Fibroblast of lung (primary cell): ENCODE measurements around the gene EREG.

Experiments used
- CTCF ChIP-seq, 2 donors: IDR thresholded peaks in 1 of 2; conservative IDR thresholded peaks in 1 of 2; 1 replicate in 1 of 2; 2 replicates in 1 of 2; pipeline ENCODE4 v1.5.1; 2011 to 2012; ENCODE audit warnings: low read length in 2 of 2, control low read depth in 1 of 2, inconsistent platforms in 1 of 2, low read depth in 1 of 2, mild to moderate bottlenecking in 1 of 2
- EZH2 ChIP-seq: IDR thresholded peaks from 2 replicates; pipeline ENCODE4 v1.5.1; 2012; ENCODE audit warnings: low read length, control low read depth, mild to moderate bottlenecking; ENCODE audit errors: missing control alignments

GRCh38 chr4:74400395-74400794 lies 35.5 kb downstream of the EREG start:
- TF ChIP-seq CTCF (conservative IDR thresholded peaks at IDR 0.05 in 1 of 2, IDR thresholded peaks at IDR 0.05 in 1 of 2; ENCODE audit: low read depth in 1 of 2, low read length in 2 of 2) (no peak), EZH2 (no peak)
